ENCODE measurements around the gene HOXC10. TPM values are rescaled to one million over a fixed set of nuclear protein-coding genes. Genes with fewer than 3 reads are reported as not detected.

The HOXC10 gene
- polyA plus RNA-seq, 3 donors = not detected

DNA sequence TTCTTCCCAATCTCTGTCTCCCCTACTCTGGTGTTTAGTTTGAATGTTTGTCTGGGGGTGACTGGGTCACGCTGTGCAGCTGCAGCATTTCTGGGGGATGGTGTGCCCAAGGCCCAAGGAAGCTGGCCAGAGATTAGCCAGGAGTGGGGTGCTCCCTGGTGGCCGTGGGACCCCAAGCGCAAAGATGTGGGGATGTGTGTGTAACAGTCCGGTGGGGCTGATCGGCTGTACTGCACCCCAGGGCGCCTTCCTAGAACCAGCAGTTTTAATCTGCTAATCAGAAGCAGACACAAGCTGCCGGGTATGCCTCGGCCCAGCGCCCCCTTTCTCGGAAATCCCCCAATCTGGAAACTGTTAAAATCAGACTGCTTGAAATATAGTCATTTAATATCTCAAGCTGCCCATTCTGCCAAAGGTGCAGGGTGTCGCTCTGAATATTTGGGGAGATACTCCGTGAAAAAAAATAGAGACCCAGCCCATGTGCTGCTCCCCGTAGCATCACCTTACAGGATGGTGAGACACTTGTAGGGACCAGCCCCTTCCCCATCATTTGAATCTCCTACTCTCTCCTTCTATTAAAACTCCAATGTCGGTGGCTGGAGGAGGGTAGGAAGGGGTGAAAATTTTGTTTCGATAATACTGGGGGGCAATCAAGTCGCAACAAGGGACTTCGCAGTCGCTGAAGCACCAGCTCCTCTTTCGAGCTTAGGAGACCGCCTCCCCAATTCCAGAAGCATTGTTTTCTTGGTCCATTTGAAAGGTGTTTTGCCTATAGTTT is 19.3 kb downstream of the HOXC10 start:
- peak overlapping the region in 1 of 2 donors; percentile 77 for H3K4me3 Mint-ChIP-seq
- intact Hi-C loops (cut with micrococcal nuclease) = no loop called here
- peaks cover 18 to 28% of the 10 kb centered on the region in 2 donors for H3K4me1 ChIP-seq (ENCODE audit: control insufficient read depth in 1 of 2, insufficient read depth in 2 of 2, low read length in 2 of 2)

DNA sequence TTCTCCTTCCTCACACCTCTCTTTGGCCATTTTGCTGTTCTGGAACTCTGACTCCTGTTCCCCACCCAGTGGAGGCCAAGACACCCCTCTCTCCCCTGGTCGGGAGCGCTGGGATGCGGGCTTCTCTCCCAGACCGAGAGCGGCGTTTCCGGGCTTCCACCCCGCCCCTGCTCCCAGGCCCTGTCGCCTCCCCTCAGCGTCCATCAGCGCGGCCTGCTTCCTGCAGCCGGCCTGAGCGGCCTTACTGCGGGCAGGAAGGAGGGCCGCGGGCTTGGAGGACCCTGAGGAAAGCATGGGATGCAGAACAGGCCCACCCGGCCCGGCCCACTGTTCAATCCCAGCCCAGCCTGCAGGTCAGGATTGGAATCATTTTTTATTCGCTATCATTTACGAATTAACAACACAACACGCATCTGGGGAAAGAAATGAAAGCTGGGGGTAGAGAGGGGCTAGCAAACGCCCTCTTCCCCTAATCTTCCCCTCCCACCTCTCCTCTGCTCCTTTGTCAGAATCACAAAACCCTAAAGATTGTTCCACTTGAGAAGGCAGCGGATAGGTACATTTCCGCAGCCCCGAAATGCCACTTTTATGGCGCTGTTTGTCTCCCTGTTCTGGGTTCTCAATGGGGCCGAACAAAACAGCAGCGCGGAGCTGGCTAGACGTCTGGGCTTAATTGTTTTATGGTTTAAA is 20.0 kb downstream of the HOXC10 start:
- Histone ChIP-seq H3K27me3 (ENCODE audit: control insufficient read depth in 2 of 2, insufficient read depth in 2 of 2, low read length in 2 of 2) (peaks cover 85 to 98% of the 10 kb centered on the region in 2 donors), H3K79me2 (ENCODE audit: insufficient read depth, low read length) (no peaks in the 10 kb centered on the region), H3K4me3 (replicated peaks in 1 of 3; ENCODE audit: low read depth in 2 of 3, low read length in 3 of 3) (no peak overlapping the region), H3K27ac (ENCODE audit: low read depth in 1 of 2, low read length in 2 of 2) (no peak overlapping the region), H3K36me3 (replicated peaks in 1 of 2; ENCODE audit: control insufficient read depth in 1 of 2, insufficient read depth in 2 of 2, low read length in 2 of 2) (no peaks in the 10 kb centered on the region), H3K9ac (ENCODE audit: insufficient read depth, low read length, poor library complexity, severe bottlenecking) (no peak overlapping the region), H2AFZ (ENCODE audit: insufficient read depth, low read depth, low read length, poor library complexity, severe bottlenecking) (no peak overlapping the region), H3K4me2 (replicated peaks; ENCODE audit: extremely low read depth, low read length, poor library complexity, severe bottlenecking) (no peak overlapping the region), H3K4me1 (ENCODE audit: control insufficient read depth in 1 of 2, insufficient read depth in 2 of 2, low read length in 2 of 2) (peaks cover 14 to 23% of the 10 kb centered on the region in 2 donors), H4K20me1 (ENCODE audit: insufficient read depth, low read length) (no peaks in the 10 kb centered on the region), H3K9me3 (replicated peaks in 1 of 2; ENCODE audit: control insufficient read depth in 1 of 2, insufficient read depth in 1 of 2, low read length in 2 of 2) (peaks cover 5 to 65% of the 10 kb centered on the region in 2 donors)
- H3K27me3 Mint-ChIP-seq (ENCODE audit: low read depth in 3 of 3) = peaks cover 96 to 99% (median 98%) of the 10 kb centered on the region in 3 donors
- WGBS (ENCODE audit: insufficient coverage) = 6% methylated on average over 25 of the region's 31 CpGs
- H3K9me3 Mint-ChIP-seq = peaks cover 0 to 29% (median 14%) of the 10 kb centered on the region in 7 donors
- intact Hi-C loops (cut with micrococcal nuclease) = loop anchor here in 1 of 2 donors (5.0 kb wide), 1 partner anchor 197 kb away; no protein-coding TSS in a partner anchor
- DNase-seq = no peak
- peaks cover 5 to 14% of the 10 kb centered on the region in 2 donors for H3K36me3 Mint-ChIP-seq
- TF ChIP-seq, protein P1, sequence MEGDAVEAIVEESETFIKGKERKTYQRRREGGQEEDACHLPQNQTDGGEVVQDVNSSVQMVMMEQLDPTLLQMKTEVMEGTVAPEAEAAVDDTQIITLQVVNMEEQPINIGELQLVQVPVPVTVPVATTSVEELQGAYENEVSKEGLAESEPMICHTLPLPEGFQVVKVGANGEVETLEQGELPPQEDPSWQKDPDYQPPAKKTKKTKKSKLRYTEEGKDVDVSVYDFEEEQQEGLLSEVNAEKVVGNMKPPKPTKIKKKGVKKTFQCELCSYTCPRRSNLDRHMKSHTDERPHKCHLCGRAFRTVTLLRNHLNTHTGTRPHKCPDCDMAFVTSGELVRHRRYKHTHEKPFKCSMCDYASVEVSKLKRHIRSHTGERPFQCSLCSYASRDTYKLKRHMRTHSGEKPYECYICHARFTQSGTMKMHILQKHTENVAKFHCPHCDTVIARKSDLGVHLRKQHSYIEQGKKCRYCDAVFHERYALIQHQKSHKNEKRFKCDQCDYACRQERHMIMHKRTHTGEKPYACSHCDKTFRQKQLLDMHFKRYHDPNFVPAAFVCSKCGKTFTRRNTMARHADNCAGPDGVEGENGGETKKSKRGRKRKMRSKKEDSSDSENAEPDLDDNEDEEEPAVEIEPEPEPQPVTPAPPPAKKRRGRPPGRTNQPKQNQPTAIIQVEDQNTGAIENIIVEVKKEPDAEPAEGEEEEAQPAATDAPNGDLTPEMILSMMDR (IDR thresholded peaks at IDR 0.05) = no peak
- H3K4me3 Mint-ChIP-seq = peak overlapping the region; percentile 43 to 96
- peaks cover 28% of the 10 kb centered on the region for H3K4me1 Mint-ChIP-seq
- no peak overlapping the region for H3K27ac Mint-ChIP-seq

More for the DNA sequence above, 19.3 kb downstream of the HOXC10 start:
- TF ChIP-seq, protein P1 (IDR thresholded peaks at IDR 0.05) = no peak
- H3K27ac Mint-ChIP-seq = no peak overlapping the region
- WGBS (ENCODE audit: insufficient coverage) = 13% methylated on average over 6 of the region's 20 CpGs
- H3K36me3 Mint-ChIP-seq = peaks cover 2 to 12% of the 10 kb centered on the region in 2 donors
- Histone ChIP-seq H3K27me3 (ENCODE audit: control insufficient read depth in 2 of 2, insufficient read depth in 2 of 2, low read length in 2 of 2) (peaks cover 84 to 97% of the 10 kb centered on the region in 2 donors), H3K27ac (ENCODE audit: low read depth in 1 of 2, low read length in 2 of 2) (no peak overlapping the region), H3K4me2 (replicated peaks; ENCODE audit: extremely low read depth, low read length, poor library complexity, severe bottlenecking) (no peak overlapping the region), H4K20me1 (ENCODE audit: insufficient read depth, low read length) (no peaks in the 10 kb centered on the region), H3K4me3 (replicated peaks in 1 of 3; ENCODE audit: low read depth in 2 of 3, low read length in 3 of 3) (no peak overlapping the region), H3K36me3 (replicated peaks in 1 of 2; ENCODE audit: control insufficient read depth in 1 of 2, insufficient read depth in 2 of 2, low read length in 2 of 2) (no peaks in the 10 kb centered on the region), H3K9me3 (replicated peaks in 1 of 2; ENCODE audit: control insufficient read depth in 1 of 2, insufficient read depth in 1 of 2, low read length in 2 of 2) (peaks cover 5 to 64% of the 10 kb centered on the region in 2 donors), H3K9ac (ENCODE audit: insufficient read depth, low read length, poor library complexity, severe bottlenecking) (no peak overlapping the region), H2AFZ (ENCODE audit: insufficient read depth, low read depth, low read length, poor library complexity, severe bottlenecking) (no peak overlapping the region), H3K79me2 (ENCODE audit: insufficient read depth, low read length) (no peaks in the 10 kb centered on the region)
- peaks cover 25% of the 10 kb centered on the region for H3K4me1 Mint-ChIP-seq
- no peak for DNase-seq
- peaks cover 0 to 33% (median 18%) of the 10 kb centered on the region in 7 donors for H3K9me3 Mint-ChIP-seq
- H3K27me3 Mint-ChIP-seq (ENCODE audit: low read depth in 3 of 3) = peaks cover 96 to 99% (median 98%) of the 10 kb centered on the region in 3 donors

Data from CD14-positive monocyte (primary cell).